ENCODE results near the gene TACO1. TPM values are rescaled to one million over a fixed set of nuclear protein-coding genes. Genes with fewer than 3 reads are reported as not detected.
A peak's percentile ranks its signal among the peaks of the same experiment; 100 is the strongest.

Gene TACO1
- total RNA-seq, 4 donors from 2014 or later: 4.1 to 13.0 (median 8.4) TPM

- Histone ChIP-seq H3K36me3 (no peaks in the 10 kb centered on the region), H3K4me3 (peak within 1 kb of the TSS; percentile 81 to 89), H3K27ac (peak within 1 kb of the TSS; percentile 92 to 94), H3K9me3 (no peaks in the 10 kb centered on the region), H3K27me3 (no peaks in the 10 kb centered on the region), H3K4me1 (peaks cover 7 to 9% of the 10 kb centered on the region in 2 donors)
- intact Hi-C loops (cut with DNase I; ENCODE audit: low total_unique reads): no loop called here
- TF ChIP-seq POLR2A (IDR thresholded peaks at IDR 0.05) (peak; percentile 74 to 84), CTCF (IDR thresholded peaks at IDR 0.05) (peak; percentile 5 to 20 (median 10))
- peak; percentile 99 for DNase-seq
Measured at GRCh38 chr17:63621684-63622573, 21.2 kb downstream of the TACO1 start, which contains the start of gene MAP3K3. Gene MAP3K3 (plus strand): TSS chr17:63622417. CDS start chr17:63622760, 343 bp downstream.

- peak; percentile 53 to 62 for DNase-seq
- peak in 1 of 4 experiments; percentile 1 for TF ChIP-seq CTCF (IDR thresholded peaks at IDR 0.05)
- TF ChIP-seq POLR2A (IDR thresholded peaks at IDR 0.05): peak; percentile 16 to 37
- Histone ChIP-seq H3K36me3 (no peaks in the 10 kb centered on the region), H3K4me1 (peaks cover 7 to 9% of the 10 kb centered on the region in 2 donors), H3K27ac (peak overlapping the region; percentile 92 to 94), H3K9me3 (no peaks in the 10 kb centered on the region), H3K27me3 (no peaks in the 10 kb centered on the region), H3K4me3 (peak overlapping the region; percentile 81 to 89)
- intact Hi-C loops (cut with DNase I; ENCODE audit: low total_unique reads): no loop called here
Measured at GRCh38 chr17:63622574-63623390, 22.1 kb downstream of the TACO1 start.

GRCh38 chr17:63623786-63624530, 23.3 kb downstream of the TACO1 start:
- Histone ChIP-seq H3K9me3 (no peaks in the 10 kb centered on the region), H3K4me1 (peaks cover 7 to 9% of the 10 kb centered on the region in 2 donors), H3K27ac (peak overlapping the region in 1 of 2 donors; percentile 92), H3K27me3 (no peaks in the 10 kb centered on the region), H3K4me3 (peak overlapping the region; percentile 81 to 89), H3K36me3 (no peaks in the 10 kb centered on the region)
- intact Hi-C loops (cut with DNase I; ENCODE audit: low total_unique reads): no loop called here
- TF ChIP-seq POLR2A (IDR thresholded peaks at IDR 0.05): no peak
- TF ChIP-seq CTCF (IDR thresholded peaks at IDR 0.05): no peak
- no peak for DNase-seq

- DNase-seq: no peak
- no peak overlapping the region for H3K27ac ChIP-seq
- H3K36me3 ChIP-seq: no peaks in the 10 kb centered on the region
- TF ChIP-seq POLR2A (IDR thresholded peaks at IDR 0.05) (no peak), CTCF (IDR thresholded peaks at IDR 0.05) (no peak)
- H3K9me3 ChIP-seq: no peaks in the 10 kb centered on the region
- H3K27me3 ChIP-seq: no peaks in the 10 kb centered on the region
- no peak overlapping the region for H3K4me3 ChIP-seq
- intact Hi-C loops (cut with DNase I; ENCODE audit: low total_unique reads): no loop called here
- peaks cover 7 to 9% of the 10 kb centered on the region in 2 donors for H3K4me1 ChIP-seq
Measured at GRCh38 chr17:63624531-63624880, 23.8 kb downstream of the TACO1 start.

Data from uterus (tissue), 4 donors.